ENCODE results near the gene CKAP5. TPM values are rescaled to one million over a fixed set of nuclear protein-coding genes. Genes with fewer than 3 reads are reported as not detected.

Gene CKAP5
- total RNA-seq, 4 donors from 2014 or later = 18.2 to 36.9 (median 29.7) TPM

- WGBS, 2 donors = 78 to 79% methylated on average over 5 of the region's 5 CpGs
- intact Hi-C loops (cut with DNase I) = loop anchor here (5.0 to 10.0 kb wide), 2 partner anchors 264 to 456 kb away; no protein-coding TSS in a partner anchor
- Histone ChIP-seq H3K27ac (no peak overlapping the region), H3K4me3 (no peak overlapping the region), H3K27me3 (no peaks in the 10 kb centered on the region), H3K4me1 (peaks cover 0 to 14% (median 0%) of the 10 kb centered on the region in 3 donors), H3K9me3 (no peaks in the 10 kb centered on the region), H3K36me3 (peaks cover 0 to 68% (median 4%) of the 10 kb centered on the region in 3 donors)
- no peak for DNase-seq
- TF ChIP-seq CTCF (IDR thresholded peaks at IDR 0.05) (no peak), POLR2A (IDR thresholded peaks at IDR 0.05) (no peak)
These were observed 42.6 kb upstream of the CKAP5 start for GRCh38 chr11:46888636-46889035.

GRCh38 chr11:46886211-46886610, 40.1 kb upstream of the CKAP5 start:
- intact Hi-C loops (cut with DNase I) = loop anchor here (5.0 to 10.0 kb wide), 2 partner anchors 266 to 459 kb away; no protein-coding TSS in a partner anchor
- no peak for TF ChIP-seq CTCF (IDR thresholded peaks at IDR 0.05)
- 86 to 89% methylated on average over 7 to 11 of the region's 11 CpGs for WGBS, 2 donors
- peaks cover 0 to 69% (median 4%) of the 10 kb centered on the region in 3 donors for H3K36me3 ChIP-seq
- no peak for DNase-seq
- H3K4me3 ChIP-seq = no peak overlapping the region
- peaks cover 0 to 14% (median 0%) of the 10 kb centered on the region in 3 donors for H3K4me1 ChIP-seq
- no peaks in the 10 kb centered on the region for H3K9me3 ChIP-seq
- no peak overlapping the region for H3K27ac ChIP-seq
- H3K27me3 ChIP-seq = no peaks in the 10 kb centered on the region

GRCh38 chr11:46879056-46879585, 33.0 kb upstream of the CKAP5 start:
- Histone ChIP-seq H3K4me1 (no peaks in the 10 kb centered on the region), H3K36me3 (peaks cover 0 to 93% (median 4%) of the 10 kb centered on the region in 3 donors), H3K4me3 (no peak overlapping the region), H3K9me3 (no peaks in the 10 kb centered on the region), H3K27me3 (no peaks in the 10 kb centered on the region), H3K27ac (no peak overlapping the region)
- WGBS, 2 donors = 95 to 96% methylated on average over 7 to 10 of the region's 10 CpGs
- intact Hi-C loops (cut with DNase I) = no loop called here
- DNase-seq = no peak
- TF ChIP-seq POLR2A (IDR thresholded peaks at IDR 0.05) = no peak
- TF ChIP-seq CTCF (IDR thresholded peaks at IDR 0.05) = no peak

DNA sequence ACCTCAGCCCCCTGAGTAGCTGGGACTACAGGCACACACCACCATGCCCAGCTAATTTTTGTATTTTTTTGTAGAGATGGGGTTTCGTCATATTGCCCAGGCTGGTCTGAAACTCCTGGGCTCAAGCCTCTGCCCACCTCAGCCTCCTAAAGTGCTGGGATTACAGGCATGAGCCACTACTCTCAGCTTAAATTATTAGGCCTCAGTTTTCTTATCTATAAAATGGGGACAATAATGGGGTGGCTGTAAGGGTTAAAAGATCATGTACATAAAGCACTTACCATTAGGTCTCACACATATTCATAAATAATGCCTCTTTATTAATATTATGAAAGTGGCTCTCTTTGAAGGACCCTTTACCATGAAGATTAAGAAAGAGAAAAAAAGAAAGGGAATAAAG, 31.5 kb upstream of the CKAP5 start:
- DNase-seq = no peak
- Histone ChIP-seq H3K27ac (no peak overlapping the region), H3K27me3 (no peaks in the 10 kb centered on the region), H3K9me3 (no peaks in the 10 kb centered on the region), H3K4me1 (no peaks in the 10 kb centered on the region), H3K4me3 (no peak overlapping the region), H3K36me3 (peaks cover 0 to 95% (median 4%) of the 10 kb centered on the region in 3 donors)
- no peak for TF ChIP-seq CTCF (IDR thresholded peaks at IDR 0.05)
- no peak for TF ChIP-seq POLR2A (IDR thresholded peaks at IDR 0.05)
- intact Hi-C loops (cut with DNase I) = no loop called here
- WGBS, 2 donors = 100% methylated on average over 1 of the region's 1 CpG

DNA sequence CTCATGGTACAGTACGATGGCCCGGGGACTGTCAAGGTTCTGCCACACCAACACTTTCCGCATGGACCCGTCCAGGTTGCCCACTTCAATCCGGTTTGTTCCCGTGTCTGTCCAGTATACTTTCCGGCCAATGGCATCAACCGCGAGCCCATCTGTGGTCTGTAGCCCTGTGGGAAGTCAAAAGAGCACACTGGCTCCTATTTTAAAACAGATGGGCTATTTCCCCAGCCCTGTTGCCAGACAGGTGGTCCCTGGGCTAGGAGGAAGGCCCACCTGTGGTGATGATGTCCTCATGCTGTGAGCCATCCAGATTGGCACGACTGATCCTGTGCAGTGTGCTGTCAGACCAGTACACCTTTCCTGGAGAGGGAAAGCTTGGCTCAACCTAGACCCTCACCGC, 30.4 kb upstream of the CKAP5 start:
- Histone ChIP-seq H3K27ac (no peak overlapping the region), H3K27me3 (no peaks in the 10 kb centered on the region), H3K9me3 (no peaks in the 10 kb centered on the region), H3K4me1 (no peaks in the 10 kb centered on the region), H3K36me3 (peaks cover 0 to 95% (median 4%) of the 10 kb centered on the region in 3 donors), H3K4me3 (no peak overlapping the region)
- no peak for DNase-seq
- WGBS, 2 donors = 89 to 92% methylated on average over 9 to 11 of the region's 11 CpGs
- intact Hi-C loops (cut with DNase I) = no loop called here
- TF ChIP-seq CTCF (IDR thresholded peaks at IDR 0.05) (no peak), POLR2A (IDR thresholded peaks at IDR 0.05) (no peak)
